Fibroblast of lung (primary cell): ENCODE results near the gene MSANTD2.

ENCODE experiments used
- EZH2 ChIP-seq: IDR thresholded peaks from 2 replicates; pipeline ENCODE4 v1.5.1; 2012; ENCODE audit warnings: low read length, control low read depth, mild to moderate bottlenecking; ENCODE audit errors: missing control alignments
- TF ChIP-seq, protein P1 (sequence below), 2 donors: IDR thresholded peaks in 1 of 2; conservative IDR thresholded peaks in 1 of 2; 1 replicate in 1 of 2; 2 replicates in 1 of 2; pipeline ENCODE4 v1.5.1; 2011 to 2012; ENCODE audit warnings: low read length in 2 of 2, control low read depth in 1 of 2, inconsistent platforms in 1 of 2, low read depth in 1 of 2, mild to moderate bottlenecking in 1 of 2

DNA sequence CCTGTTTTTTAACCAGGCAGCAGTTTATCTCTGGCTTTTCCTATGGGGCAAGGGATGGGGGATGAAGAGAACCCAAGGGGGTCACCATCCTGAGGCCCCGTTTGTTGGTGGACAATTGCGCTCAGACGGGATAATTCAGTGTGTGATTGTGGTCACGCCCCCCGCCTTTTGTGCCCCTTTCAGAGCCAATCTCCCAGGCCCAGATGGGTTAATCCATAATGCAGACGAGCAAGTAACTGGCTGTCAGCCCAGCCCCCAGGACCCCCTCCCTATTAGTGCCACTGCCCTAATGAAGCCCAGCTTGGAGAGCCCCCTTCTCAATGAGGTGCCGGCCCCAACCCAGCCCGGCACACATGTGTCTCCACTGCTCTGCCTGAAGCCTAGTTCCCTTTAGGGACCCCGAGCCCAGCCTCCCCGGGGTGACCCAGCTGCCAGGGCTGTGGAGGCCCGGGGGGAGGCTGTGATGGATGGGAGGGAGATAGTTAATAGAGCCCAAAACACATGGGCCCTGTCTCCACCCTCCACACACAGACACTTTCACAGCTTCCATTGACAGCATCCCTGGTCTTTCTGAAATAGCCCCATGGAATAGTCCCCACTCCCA, 46.0 kb upstream of the MSANTD2 start:
- TF ChIP-seq, protein P1, sequence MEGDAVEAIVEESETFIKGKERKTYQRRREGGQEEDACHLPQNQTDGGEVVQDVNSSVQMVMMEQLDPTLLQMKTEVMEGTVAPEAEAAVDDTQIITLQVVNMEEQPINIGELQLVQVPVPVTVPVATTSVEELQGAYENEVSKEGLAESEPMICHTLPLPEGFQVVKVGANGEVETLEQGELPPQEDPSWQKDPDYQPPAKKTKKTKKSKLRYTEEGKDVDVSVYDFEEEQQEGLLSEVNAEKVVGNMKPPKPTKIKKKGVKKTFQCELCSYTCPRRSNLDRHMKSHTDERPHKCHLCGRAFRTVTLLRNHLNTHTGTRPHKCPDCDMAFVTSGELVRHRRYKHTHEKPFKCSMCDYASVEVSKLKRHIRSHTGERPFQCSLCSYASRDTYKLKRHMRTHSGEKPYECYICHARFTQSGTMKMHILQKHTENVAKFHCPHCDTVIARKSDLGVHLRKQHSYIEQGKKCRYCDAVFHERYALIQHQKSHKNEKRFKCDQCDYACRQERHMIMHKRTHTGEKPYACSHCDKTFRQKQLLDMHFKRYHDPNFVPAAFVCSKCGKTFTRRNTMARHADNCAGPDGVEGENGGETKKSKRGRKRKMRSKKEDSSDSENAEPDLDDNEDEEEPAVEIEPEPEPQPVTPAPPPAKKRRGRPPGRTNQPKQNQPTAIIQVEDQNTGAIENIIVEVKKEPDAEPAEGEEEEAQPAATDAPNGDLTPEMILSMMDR (conservative IDR thresholded peaks at IDR 0.05 in 1 of 2, IDR thresholded peaks at IDR 0.05 in 1 of 2; ENCODE audit: low read depth in 1 of 2, low read length in 2 of 2), result no peak
- no peak for TF ChIP-seq EZH2
